Midbrain (tissue), 1 donor: Measurements from ENCODE around the gene PCSK2.

Source experiments
- DNase-seq: peaks from one replicate; lab custom pipeline; 2025; lab: John Stamatoyannopoulos, UW

PCSK2 gene

DNA sequence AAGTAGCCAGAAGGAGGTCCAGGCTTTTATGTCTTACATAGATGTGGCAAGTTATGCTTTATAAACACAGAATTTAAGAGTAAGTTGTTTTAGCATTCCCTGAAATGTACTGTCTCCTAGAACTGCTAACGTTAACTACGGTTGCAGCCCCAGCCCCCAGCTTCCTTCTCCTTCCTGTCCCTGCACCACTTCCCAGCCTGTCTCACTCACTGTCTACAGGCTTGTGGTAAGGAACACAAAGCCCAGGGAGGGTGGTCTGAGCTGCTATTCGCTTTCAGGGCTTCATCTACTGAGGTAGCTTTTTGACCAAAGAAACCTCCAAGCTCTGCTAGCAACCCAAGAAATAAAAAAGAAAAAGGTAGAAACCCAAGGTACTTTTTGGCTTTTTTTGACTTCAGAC lies 35.9 kb downstream of the PCSK2 start:
- no peak for DNase-seq

- DNase-seq, result no peak
Measured at GRCh38 chr20:17273717-17274116, 46.9 kb downstream of the PCSK2 start.

DNA sequence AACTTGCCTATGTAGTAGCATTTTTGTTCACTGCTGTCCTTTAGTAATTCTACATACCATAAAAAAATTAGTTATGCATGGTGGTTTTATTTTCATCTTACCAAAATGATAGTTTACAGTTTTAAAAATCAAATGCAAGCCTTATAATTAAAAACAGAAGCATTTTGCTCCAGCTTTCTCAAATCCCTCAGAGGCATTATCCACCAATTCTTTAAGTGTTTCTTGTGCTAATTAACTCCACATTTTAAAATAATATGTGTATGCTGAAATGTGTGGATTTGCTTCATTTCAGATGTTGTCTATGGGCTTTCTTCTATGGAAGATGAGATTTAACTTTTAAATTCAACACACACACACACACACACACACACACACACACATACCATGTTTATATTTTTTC lies 49.3 kb downstream of the PCSK2 start:
- DNase-seq, result no peak

- DNase-seq, result no peak
Measured at GRCh38 chr20:17281478-17281877, 54.6 kb downstream of the PCSK2 start.

- no peak for DNase-seq
Measured at GRCh38 chr20:17282501-17282900, 55.7 kb downstream of the PCSK2 start.

DNA sequence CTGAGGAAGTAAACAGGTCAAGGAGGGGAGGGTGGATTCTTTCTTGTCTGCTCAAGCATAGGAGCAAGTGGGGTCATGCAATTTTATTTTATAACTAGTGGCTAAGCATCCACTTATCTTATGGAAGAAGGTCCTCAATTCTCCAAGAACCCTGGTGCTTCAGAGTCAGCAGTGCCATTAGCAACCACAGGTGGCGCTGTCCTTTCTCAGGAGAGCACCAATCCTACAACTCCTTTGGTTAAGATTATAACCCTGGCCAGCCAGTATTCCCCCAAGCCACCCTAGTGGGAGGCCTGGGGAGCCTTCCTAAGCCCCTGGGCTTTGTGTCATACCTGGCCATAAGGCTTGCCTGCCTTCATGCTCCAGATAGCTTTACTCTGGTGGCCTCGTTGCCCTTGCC lies 60.7 kb downstream of the PCSK2 start:
- no peak for DNase-seq

DNA sequence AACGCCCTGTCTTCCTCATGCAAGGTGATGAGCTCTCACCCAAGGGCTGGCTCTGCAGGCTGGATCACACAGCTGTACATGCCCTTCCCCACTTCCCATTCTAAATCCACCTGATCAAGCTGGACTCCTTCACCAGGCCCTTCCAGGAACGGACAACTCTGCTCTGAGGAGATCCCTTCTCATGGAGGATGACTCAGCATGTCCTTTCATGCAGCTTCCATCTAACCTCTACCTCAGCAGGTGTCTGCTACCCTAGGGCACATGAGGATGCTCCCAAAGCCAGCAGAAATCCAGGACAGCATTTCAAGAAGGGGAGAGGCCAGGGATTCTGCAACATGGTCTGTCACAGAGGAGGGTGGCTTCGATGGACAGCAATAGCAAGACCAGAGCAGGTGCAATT lies 61.2 kb downstream of the PCSK2 start:
- DNase-seq, result no peak

- DNase-seq, result no peak
Measured at GRCh38 chr20:17295151-17295726, 68.4 kb downstream of the PCSK2 start.

DNA sequence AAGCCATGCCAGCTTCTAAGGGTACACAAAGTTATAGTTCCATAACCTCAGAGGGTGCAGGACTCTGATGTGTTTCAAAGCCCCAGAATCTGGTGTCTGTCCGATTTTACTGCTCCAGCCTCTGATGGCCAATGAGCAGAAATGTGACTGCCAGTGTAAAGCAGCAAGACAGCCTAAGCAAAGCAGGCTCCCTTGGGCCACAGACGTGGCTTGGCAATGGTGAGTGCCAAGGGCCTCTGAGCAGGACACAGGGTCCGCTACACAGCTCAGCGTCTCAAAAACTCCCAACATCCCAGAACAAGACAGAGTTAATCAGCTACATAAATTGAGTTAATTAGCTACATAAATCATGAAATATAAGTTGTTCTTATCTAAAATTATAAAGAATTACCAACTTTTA lies 69.2 kb downstream of the PCSK2 start:
- no peak for DNase-seq

GRCh38 chr20:17298171-17298570 lies 71.3 kb downstream of the PCSK2 start:
- DNase-seq, result no peak

GRCh38 chr20:17298751-17299150 lies 71.9 kb downstream of the PCSK2 start:
- DNase-seq, result no peak

- DNase-seq, result no peak
Measured at GRCh38 chr20:17300113-17300512, 73.3 kb downstream of the PCSK2 start.

GRCh38 chr20:17304774-17305173 lies 77.9 kb downstream of the PCSK2 start:
- DNase-seq, result no peak

GRCh38 chr20:17306427-17306826 lies 79.6 kb downstream of the PCSK2 start:
- DNase-seq, result no peak

DNA sequence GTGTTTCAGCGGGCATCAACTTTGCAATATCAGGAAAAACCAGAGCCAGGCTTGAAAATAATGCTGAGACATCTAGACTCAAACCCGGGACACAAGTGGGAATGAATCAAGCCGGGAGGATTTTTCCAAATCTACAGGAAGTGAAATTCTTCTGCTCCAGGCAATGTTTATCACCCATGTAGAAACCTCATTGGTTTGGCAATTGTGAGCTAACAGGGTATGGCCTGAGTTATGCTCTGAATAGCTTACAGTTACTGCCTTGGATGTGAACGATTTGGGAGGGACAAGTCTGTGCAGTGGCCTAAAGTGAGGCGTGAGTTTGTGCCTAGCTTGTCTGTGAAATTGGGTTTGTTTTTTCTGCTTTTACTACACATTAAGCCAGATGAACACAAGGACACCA lies 87.4 kb downstream of the PCSK2 start:
- no peak for DNase-seq

DNA sequence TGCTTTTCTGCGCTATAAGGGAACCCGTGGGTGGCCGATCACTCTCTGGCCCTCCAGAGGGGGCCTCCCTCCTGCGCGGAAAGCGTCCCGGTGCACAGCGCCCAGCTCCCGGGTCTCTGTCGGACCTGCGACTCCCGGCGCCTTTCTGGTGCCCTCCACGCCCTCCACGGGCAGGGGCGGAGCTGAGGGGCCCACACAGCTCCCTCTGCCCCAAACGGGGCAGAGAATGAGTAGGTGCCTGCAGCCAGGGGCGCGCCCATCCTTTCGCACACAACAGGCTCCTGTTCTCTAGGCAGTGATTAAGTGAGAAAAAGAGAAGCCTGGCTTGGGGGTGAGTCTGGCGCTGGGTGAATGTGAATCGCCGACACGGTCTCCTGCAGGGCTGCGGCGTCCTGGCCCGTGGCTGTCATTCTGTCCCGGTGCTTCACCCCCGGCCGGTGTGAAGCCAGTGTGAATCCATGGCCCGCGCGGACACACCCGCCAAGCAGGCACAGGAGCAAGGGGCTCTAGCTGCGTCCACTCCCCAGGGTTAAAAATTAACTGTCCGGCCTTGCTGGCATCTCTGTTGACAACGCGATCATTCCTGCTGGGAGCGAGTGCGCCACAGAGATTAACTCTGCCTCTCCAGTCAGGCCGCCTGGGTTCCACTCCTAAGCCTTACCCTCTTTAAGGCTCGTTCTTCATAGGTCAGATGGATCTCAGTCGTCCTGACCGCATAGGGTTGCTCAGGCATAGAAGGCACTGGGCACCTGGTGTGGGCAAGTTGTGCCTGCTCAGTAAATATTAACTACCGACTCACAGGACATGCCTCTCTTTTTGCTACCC lies 88.8 kb downstream of the PCSK2 start:
- no peak for DNase-seq

DNA sequence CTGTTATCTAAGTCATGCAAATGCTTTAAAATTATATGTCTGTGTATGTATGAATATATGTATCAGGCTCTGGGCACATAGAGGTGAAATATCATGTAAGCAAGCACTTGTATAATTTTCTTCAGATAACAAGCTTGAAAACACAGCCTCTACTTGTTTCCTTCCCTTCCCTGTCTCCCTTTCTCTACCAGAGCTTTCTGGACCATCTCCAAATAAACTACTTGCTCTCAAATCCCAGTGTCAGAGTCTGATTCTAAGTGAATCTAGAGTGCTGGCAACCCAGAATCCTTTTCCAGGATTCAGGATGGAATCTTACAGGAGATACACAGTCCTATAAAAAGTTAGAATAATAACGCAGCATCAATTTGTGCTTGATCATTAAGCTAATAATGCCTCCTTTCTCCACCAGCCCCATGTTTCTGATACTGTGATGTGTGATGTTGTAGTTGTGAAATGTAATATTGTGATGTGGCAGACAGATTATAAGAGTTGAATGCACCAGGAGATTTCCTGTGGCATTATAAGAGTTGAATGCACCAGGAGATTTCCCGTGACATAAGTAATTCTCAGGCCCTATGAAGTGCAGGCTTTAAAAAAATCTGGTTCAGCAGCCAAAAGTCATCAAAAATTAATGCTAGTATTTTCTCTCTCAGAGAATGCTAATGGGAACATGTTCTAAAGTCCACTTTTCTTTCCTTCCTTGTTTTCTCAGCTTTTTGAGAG lies 89.6 kb downstream of the PCSK2 start:
- no peak for DNase-seq

DNA sequence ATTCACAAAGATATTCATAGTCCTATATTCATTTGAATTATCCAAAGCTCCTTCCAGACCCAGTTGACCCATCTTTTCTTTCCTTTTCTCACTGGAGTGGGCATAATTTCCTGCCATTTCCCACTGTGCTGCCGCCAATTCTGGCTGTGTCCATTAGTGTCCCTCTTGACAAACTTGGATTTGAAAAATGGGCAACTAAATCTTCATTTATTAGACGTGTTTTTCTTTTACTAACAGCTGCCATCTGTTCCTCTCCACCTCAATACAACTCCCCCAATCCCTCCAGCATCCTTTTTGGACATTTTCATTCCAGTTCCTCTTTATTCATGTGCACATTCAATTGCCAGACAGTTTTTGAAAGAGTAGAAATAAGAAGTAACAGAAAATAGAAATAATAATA lies 90.5 kb downstream of the PCSK2 start:
- no peak for DNase-seq

DNA sequence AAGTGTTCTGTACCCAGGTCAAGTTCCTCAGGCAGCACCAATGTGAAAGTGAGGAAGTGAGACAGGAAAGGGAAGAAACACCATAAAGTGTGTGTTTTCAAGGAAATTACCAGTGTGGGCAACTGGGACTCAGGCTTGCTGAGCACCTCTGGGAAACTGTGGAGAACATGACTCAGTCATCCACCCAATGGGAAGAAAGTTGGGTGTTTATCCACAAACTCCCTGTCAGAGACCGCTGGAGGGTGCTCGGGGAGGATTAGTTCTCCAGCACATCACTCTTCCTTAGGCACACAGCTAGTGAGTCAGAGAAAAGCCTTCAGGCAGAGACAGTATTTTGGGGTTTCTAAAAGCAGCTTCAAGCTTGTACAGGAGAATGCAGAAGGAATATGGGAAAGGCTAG lies 93.6 kb downstream of the PCSK2 start:
- no peak for DNase-seq

- DNase-seq, result no peak
Measured at GRCh38 chr20:17326096-17326495, 99.3 kb downstream of the PCSK2 start.

GRCh38 chr20:17327185-17328148 lies 100.6 kb downstream of the PCSK2 start:
- no peak for DNase-seq

DNA sequence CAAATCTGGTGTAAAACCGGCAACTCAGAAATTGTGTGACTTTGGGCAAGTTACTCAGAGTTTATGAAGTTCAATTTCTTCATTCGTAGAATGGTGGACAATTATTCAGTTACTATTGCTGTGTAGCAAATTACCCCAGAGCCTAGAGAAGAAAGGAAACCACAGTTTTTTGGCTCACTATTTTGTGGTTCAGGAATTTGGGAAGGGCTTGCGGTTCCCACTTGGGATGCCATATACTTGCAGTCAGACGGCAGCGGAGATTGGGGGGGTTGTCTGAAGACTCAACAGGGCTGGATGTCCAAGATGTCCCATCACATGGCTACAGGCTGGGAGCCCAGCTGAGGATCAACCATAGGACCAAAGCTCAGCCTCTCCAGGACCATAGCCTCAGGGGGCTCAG lies 108.1 kb downstream of the PCSK2 start:
- no peak for DNase-seq
